Neural cell (in vitro differentiated cells): ENCODE measurements around the gene SPATA33. TPM values are rescaled to one million over a fixed set of nuclear protein-coding genes. Genes with fewer than 3 reads are reported as not detected.
A peak's percentile ranks its signal among the peaks of the same experiment; 100 is the strongest.

Experiments used
- H2AFZ ChIP-seq: fragments of 200-600, 300-800 bp; sonication (generic), shearing (Covaris generic); 2 replicates; pipeline ENCODE4 v1.6.0; 2014; ENCODE audit warnings: low read depth, mild to moderate bottlenecking, antibody characterized with exemption, low read length, moderate library complexity
- H3F3A ChIP-seq: fragments of 200-600 bp; shearing (Covaris generic); 2 replicates; pipeline ENCODE4 v1.6.1; 2016; ENCODE audit warnings: mild to moderate bottlenecking, moderate library complexity, mixed read lengths, antibody characterized with exemption, low read length; ENCODE audit not compliant: insufficient read depth, poor library complexity, severe bottlenecking
- H3K27ac ChIP-seq: fragments of 200-600, 300-800 bp; sonication (generic), shearing (Covaris generic); 2 replicates; pipeline ENCODE4 v1.5.1; 2014; ENCODE audit warnings: mild to moderate bottlenecking, low read length, moderate library complexity
- H3K27me3 ChIP-seq: fragments of 300-800, 200-600 bp; sonication (generic), shearing (Covaris generic); 2 replicates; pipeline ENCODE4 v1.6.0; 2014; ENCODE audit warnings: mild to moderate bottlenecking, low read depth, low read length, moderate library complexity; ENCODE audit not compliant: insufficient read depth
- H3K36me3 ChIP-seq: fragments of 300-800, 200-600 bp; sonication (generic), shearing (Covaris generic); 2 replicates; pipeline ENCODE4 v1.5.1; 2014; ENCODE audit warnings: mild to moderate bottlenecking, antibody characterized with exemption, low read length, moderate library complexity; ENCODE audit not compliant: insufficient read depth
- H3K4me2 ChIP-seq: fragments of 300-800, 200-600 bp; sonication (generic), shearing (Covaris generic); 2 replicates; pipeline ENCODE4 v1.6.0; 2014; ENCODE audit warnings: mild to moderate bottlenecking, low read length
- H3K4me3 ChIP-seq: fragments of 300-800, 200-600 bp; sonication (generic), shearing (Covaris generic); 2 replicates; pipeline ENCODE4 v1.5.1; 2014; ENCODE audit warnings: mild to moderate bottlenecking, low read length, moderate library complexity
- H3K79me2 ChIP-seq: fragments of 200-600 bp; shearing (Covaris generic); replicated peaks from 2 replicates; pipeline ENCODE4 v1.6.0; 2014; ENCODE audit warnings: mild to moderate bottlenecking, low read length, moderate library complexity; ENCODE audit not compliant: insufficient read depth
- H3K9ac ChIP-seq: fragments of 300-800, 200-600 bp; sonication (generic), shearing (Covaris generic); 2 replicates; pipeline ENCODE4 v1.6.1; 2016; ENCODE audit warnings: mild to moderate bottlenecking, low read length, mixed read lengths
- H3K9me2 ChIP-seq: fragments of 200-600 bp; shearing (Covaris generic); 2 replicates; pipeline ENCODE4 v1.6.1; 2016; ENCODE audit warnings: mild to moderate bottlenecking, low read length, mixed read lengths; ENCODE audit not compliant: insufficient read depth
- H3K9me3 ChIP-seq: fragments of 200-600, 300-800 bp; sonication (generic), shearing (Covaris generic); 2 replicates; pipeline ENCODE4 v1.6.1; 2016; ENCODE audit warnings: mild to moderate bottlenecking, mixed run types, low read length, moderate library complexity, mixed read lengths
- H4K20me1 ChIP-seq: fragments of 200-600 bp; shearing (Covaris generic); 2 replicates; pipeline ENCODE4 v1.6.1; 2016; ENCODE audit warnings: mild to moderate bottlenecking, mixed run types; ENCODE audit not compliant: insufficient read depth
- EP300 ChIP-seq: fragments of 450-650 bp; conservative IDR thresholded peaks from 2 replicates; pipeline ENCODE4 v1.6.1; 2014; ENCODE audit warnings: antibody characterized with exemption, mild to moderate bottlenecking, moderate library complexity; ENCODE audit not compliant: poor library complexity, severe bottlenecking
- EZH2 ChIP-seq: fragments of 200-600, 300-800 bp; shearing (Covaris generic), sonication (generic); IDR thresholded peaks from 2 replicates; pipeline ENCODE4 v1.6.1; 2014; ENCODE audit warnings: antibody characterized with exemption, low read length, borderline replicate concordance, mild to moderate bottlenecking; ENCODE audit not compliant: insufficient read depth, poor library complexity, severe bottlenecking
- MXI1 ChIP-seq: fragments of 450-650 bp; conservative IDR thresholded peaks from 2 replicates; pipeline ENCODE4 v1.6.1; 2014; ENCODE audit warnings: antibody characterized with exemption, mild to moderate bottlenecking; ENCODE audit not compliant: poor library complexity, severe bottlenecking
- POLR2AphosphoS5 ChIP-seq: IDR thresholded peaks from 2 replicates; pipeline ENCODE4 v1.6.1; 2012
- RAD21 ChIP-seq: fragments of 450-650 bp; conservative IDR thresholded peaks from 2 replicates; pipeline ENCODE4 v1.6.1; 2014; ENCODE audit warnings: antibody characterized with exemption, mild to moderate bottlenecking, moderate library complexity
- SMC3 ChIP-seq: fragments of 450-650 bp; conservative IDR thresholded peaks from 2 replicates; pipeline ENCODE4 v1.6.1; 2014; ENCODE audit warnings: antibody characterized with exemption, mild to moderate bottlenecking, moderate library complexity; ENCODE audit not compliant: poor library complexity
- TAF1 ChIP-seq: IDR thresholded peaks from 2 replicates; pipeline ENCODE4 v1.6.1; 2012; ENCODE audit warnings: low read depth
- polyA plus RNA-seq: library from polyadenylated mRNA; depleted of rRNA; stranded (reverse); fragments of >200 nt; gene quantifications from 2 replicates; pipeline ENCODE4 v1.2.3, GENCODE V29; 2014
- TF ChIP-seq, protein P1 (sequence below): fragments of 450-650 bp; IDR thresholded peaks from 2 replicates; pipeline ENCODE4 v1.5.1; 2014; ENCODE audit warnings: antibody characterized with exemption, mild to moderate bottlenecking, moderate library complexity; ENCODE audit not compliant: poor library complexity, severe bottlenecking
- TF ChIP-seq, protein P2 (sequence below): IDR thresholded peaks from 2 replicates; pipeline ENCODE4 v1.6.1; 2012; ENCODE audit warnings: borderline replicate concordance

Gene SPATA33
- polyA plus RNA-seq, 1 donor from 2014 or later, result 16.0 TPM

- Histone ChIP-seq H3K9me3 (no peaks in the 10 kb centered on the region), H4K20me1 (no peaks in the 10 kb centered on the region), H3F3A (no peaks in the 10 kb centered on the region), H3K79me2 (peaks cover 43% of the 10 kb centered on the region), H3K27me3 (no peaks in the 10 kb centered on the region), H2AFZ (no peak overlapping the region), H3K27ac (peak overlapping the region; percentile 66), H3K36me3 (peaks cover 11% of the 10 kb centered on the region), H3K9ac (peak overlapping the region; percentile 84), H3K4me3 (peak overlapping the region; percentile 94), H3K4me2 (peak overlapping the region; percentile 54), H3K9me2 (no peaks in the 10 kb centered on the region)
- no peak for TF ChIP-seq SMC3
- TF ChIP-seq TAF1, result no peak
- no peak for TF ChIP-seq MXI1
- no peak for TF ChIP-seq EP300
- TF ChIP-seq EZH2, result no peak
Measured at GRCh38 chr16:89656435-89657121, 1.1 kb upstream of the SPATA33 start.

DNA sequence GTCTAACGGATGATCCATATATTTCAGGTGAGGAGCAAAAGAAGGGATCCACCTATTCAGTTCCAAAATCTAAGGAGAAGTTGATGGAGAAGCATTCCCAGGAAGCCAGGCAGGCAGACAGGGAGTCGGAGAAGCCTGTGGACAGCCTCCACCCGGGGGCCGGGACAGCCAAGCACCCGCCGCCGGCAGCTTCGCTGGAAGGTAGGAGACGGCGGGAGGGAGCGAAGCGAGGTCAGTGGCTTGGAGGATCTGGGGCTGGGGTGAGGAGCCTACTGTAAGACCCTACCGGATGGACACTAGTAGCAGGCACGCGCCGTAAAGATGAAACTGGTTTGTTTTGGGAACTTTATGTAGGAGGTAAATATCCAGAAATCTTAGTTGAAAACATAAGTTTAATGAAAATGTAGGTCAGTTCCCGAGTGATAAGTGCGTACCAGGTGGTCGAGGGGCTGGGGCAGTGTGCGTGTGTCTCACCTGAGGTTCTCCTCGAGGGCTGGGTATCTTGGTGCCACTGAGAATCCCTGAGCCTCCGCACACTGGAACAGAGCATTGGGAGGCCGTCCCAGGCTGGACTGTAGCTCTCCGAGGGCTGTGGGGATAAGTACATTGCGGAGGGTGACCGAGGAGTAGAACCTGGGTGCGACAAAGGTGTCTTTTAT is 714 bp downstream of the SPATA33 start:
- H3F3A ChIP-seq, result no peaks in the 10 kb centered on the region
- peak overlapping the region; percentile 66 for H3K27ac ChIP-seq
- no peaks in the 10 kb centered on the region for H3K9me2 ChIP-seq
- TF ChIP-seq SMC3, result peak; percentile 9
- no peak for TF ChIP-seq RAD21
- H3K36me3 ChIP-seq, result peaks cover 11% of the 10 kb centered on the region
- H3K9me3 ChIP-seq, result no peaks in the 10 kb centered on the region
- H3K4me2 ChIP-seq, result peak overlapping the region; percentile 34
- H3K27me3 ChIP-seq, result no peaks in the 10 kb centered on the region
- H2AFZ ChIP-seq, result peak overlapping the region; percentile 65
- no peaks in the 10 kb centered on the region for H4K20me1 ChIP-seq
- peaks cover 43% of the 10 kb centered on the region for H3K79me2 ChIP-seq
- H3K9ac ChIP-seq, result peak overlapping the region; percentile 84
- H3K4me3 ChIP-seq, result peak overlapping the region; percentile 94

DNA sequence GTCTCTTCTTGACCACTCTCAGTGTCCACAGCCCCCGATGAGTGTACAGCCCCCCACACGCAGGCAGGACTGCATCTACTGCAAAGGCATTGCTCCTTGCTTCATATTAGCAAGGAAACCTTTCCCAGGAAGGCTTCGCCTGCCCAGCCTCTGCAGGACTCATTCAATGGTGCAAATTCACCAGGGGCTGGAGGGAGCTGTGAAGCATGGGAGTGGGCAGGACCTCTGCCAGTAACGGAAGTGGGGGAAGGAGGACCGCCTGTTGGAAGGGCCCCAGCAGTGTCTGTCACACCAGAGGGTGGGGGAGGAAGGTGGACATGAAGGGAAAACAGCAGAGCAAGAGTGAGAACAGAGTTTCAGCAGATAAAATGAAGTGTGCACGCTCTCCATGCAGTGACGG is 2.5 kb downstream of the SPATA33 start:
- Histone ChIP-seq H3K4me3 (no peak overlapping the region), H3K27me3 (no peaks in the 10 kb centered on the region), H3F3A (no peaks in the 10 kb centered on the region), H3K79me2 (peaks cover 30% of the 10 kb centered on the region), H2AFZ (no peak overlapping the region), H3K9me2 (no peaks in the 10 kb centered on the region), H3K4me2 (no peak overlapping the region), H3K9ac (no peak overlapping the region), H4K20me1 (no peaks in the 10 kb centered on the region), H3K36me3 (peaks cover 11% of the 10 kb centered on the region), H3K27ac (no peak overlapping the region), H3K9me3 (no peaks in the 10 kb centered on the region)
- no peak for TF ChIP-seq MXI1
- TF ChIP-seq SMC3, result no peak
- TF ChIP-seq EZH2, result no peak
- no peak for TF ChIP-seq RAD21
- no peak for TF ChIP-seq EP300
- TF ChIP-seq, protein P1, sequence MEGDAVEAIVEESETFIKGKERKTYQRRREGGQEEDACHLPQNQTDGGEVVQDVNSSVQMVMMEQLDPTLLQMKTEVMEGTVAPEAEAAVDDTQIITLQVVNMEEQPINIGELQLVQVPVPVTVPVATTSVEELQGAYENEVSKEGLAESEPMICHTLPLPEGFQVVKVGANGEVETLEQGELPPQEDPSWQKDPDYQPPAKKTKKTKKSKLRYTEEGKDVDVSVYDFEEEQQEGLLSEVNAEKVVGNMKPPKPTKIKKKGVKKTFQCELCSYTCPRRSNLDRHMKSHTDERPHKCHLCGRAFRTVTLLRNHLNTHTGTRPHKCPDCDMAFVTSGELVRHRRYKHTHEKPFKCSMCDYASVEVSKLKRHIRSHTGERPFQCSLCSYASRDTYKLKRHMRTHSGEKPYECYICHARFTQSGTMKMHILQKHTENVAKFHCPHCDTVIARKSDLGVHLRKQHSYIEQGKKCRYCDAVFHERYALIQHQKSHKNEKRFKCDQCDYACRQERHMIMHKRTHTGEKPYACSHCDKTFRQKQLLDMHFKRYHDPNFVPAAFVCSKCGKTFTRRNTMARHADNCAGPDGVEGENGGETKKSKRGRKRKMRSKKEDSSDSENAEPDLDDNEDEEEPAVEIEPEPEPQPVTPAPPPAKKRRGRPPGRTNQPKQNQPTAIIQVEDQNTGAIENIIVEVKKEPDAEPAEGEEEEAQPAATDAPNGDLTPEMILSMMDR, result no peak
- TF ChIP-seq POLR2AphosphoS5, result no peak
- TF ChIP-seq TAF1, result no peak
- TF ChIP-seq, protein P2, sequence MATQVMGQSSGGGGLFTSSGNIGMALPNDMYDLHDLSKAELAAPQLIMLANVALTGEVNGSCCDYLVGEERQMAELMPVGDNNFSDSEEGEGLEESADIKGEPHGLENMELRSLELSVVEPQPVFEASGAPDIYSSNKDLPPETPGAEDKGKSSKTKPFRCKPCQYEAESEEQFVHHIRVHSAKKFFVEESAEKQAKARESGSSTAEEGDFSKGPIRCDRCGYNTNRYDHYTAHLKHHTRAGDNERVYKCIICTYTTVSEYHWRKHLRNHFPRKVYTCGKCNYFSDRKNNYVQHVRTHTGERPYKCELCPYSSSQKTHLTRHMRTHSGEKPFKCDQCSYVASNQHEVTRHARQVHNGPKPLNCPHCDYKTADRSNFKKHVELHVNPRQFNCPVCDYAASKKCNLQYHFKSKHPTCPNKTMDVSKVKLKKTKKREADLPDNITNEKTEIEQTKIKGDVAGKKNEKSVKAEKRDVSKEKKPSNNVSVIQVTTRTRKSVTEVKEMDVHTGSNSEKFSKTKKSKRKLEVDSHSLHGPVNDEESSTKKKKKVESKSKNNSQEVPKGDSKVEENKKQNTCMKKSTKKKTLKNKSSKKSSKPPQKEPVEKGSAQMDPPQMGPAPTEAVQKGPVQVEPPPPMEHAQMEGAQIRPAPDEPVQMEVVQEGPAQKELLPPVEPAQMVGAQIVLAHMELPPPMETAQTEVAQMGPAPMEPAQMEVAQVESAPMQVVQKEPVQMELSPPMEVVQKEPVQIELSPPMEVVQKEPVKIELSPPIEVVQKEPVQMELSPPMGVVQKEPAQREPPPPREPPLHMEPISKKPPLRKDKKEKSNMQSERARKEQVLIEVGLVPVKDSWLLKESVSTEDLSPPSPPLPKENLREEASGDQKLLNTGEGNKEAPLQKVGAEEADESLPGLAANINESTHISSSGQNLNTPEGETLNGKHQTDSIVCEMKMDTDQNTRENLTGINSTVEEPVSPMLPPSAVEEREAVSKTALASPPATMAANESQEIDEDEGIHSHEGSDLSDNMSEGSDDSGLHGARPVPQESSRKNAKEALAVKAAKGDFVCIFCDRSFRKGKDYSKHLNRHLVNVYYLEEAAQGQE, result no peak
